Vagina (tissue), 2 donors: ENCODE results near the gene TSACC.

Source experiments
- CTCF ChIP-seq, 3 experiments: fragments of 450-650 bp in 2 of 3; fragments of 200-600 bp in 1 of 3; sonication (generic) in 1 of 3; IDR thresholded peaks; one replicate each; pipeline ENCODE4 v1.5.1; 2017 to 2019; ENCODE audit warnings: antibody characterized with exemption in 3 of 3, mild to moderate bottlenecking in 2 of 3, moderate library complexity in 2 of 3
- POLR2A ChIP-seq, 2 donors: fragments of 450-650 bp; IDR thresholded peaks; one replicate each; pipeline ENCODE4 v1.6.1; 2017; ENCODE audit warnings: antibody characterized with exemption in 2 of 2, mild to moderate bottlenecking in 2 of 2, moderate library complexity in 2 of 2
- POLR2AphosphoS5 ChIP-seq, 2 donors: sonication (generic); formaldehyde crosslinking; IDR thresholded peaks; one replicate each; pipeline ENCODE4 v1.9.0; 2017; ENCODE audit warnings: antibody characterized with exemption in 2 of 2, mild to moderate bottlenecking in 2 of 2, low read depth in 1 of 2; ENCODE audit not compliant: insufficient read depth in 1 of 2

- TF ChIP-seq CTCF (IDR thresholded peaks at IDR 0.05) (no peak), POLR2A (IDR thresholded peaks at IDR 0.05) (no peak), POLR2AphosphoS5 (IDR thresholded peaks at IDR 0.05; ENCODE audit: insufficient read depth in 1 of 2, low read depth in 1 of 2) (no peak)
Observed at GRCh38 chr1:156372876-156373275, 34.5 kb downstream of the TSACC start.
